CD4-positive, alpha-beta T cell (primary cell): Measurements from ENCODE around the gene ZFPM1. TPM values are rescaled to one million over a fixed set of nuclear protein-coding genes. Genes with fewer than 3 reads are reported as not detected.

Experiments
- ATAC-seq: fragments of 200-7000 bp; cut with Tn5 transposase; one replicate; pipeline ENCODE4 v1.10.0; 2022; ENCODE audit warnings: mild to moderate bottlenecking; ENCODE audit not compliant: poor library complexity
- CTCF ChIA-PET: fragments of 350-600 bp; sonication (Branson Sonifier 250); formaldehyde crosslinking; loops from one replicate; lab custom pipeline; 2021; ENCODE audit warnings: antibody characterized with exemption, inconsistent platforms; lab: Charles Lee
- POLR2A ChIA-PET: fragments of 350-600 bp; sonication (Branson Sonifier 250); formaldehyde crosslinking; loops from one replicate; lab custom pipeline; 2021; ENCODE audit warnings: antibody characterized with exemption, inconsistent platforms; lab: Charles Lee
- DNase-seq, 14 experiments: peaks; one replicate each; pipeline ENCODE4 v3.0.0-alpha.2; 2013 to 2020; ENCODE audit warnings: mixed read lengths in 2 of 14
- H3K27ac ChIP-seq, 2 donors: one replicate each; pipeline versions ENCODE4 v1.5.1 to v1.7.0; 2013; ENCODE audit warnings: low read length in 2 of 2, low read depth in 1 of 2, mild to moderate bottlenecking in 1 of 2
- H3K27me3 ChIP-seq, 2 experiments: 1 replicate in 1 of 2; 2 replicates in 1 of 2; pipeline versions ENCODE4 v1.6.1 to v1.7.0; 2013; ENCODE audit warnings: low read length in 2 of 2, control low read depth in 1 of 2, mild to moderate bottlenecking in 1 of 2, moderate library complexity in 1 of 2; ENCODE audit not compliant: insufficient read depth in 2 of 2, control insufficient read depth in 1 of 2
- H3K36me3 ChIP-seq: one replicate; pipeline ENCODE4 v1.6.1; 2013; ENCODE audit warnings: low read length, control low read depth; ENCODE audit not compliant: insufficient read depth
- H3K4me1 ChIP-seq: one replicate; pipeline ENCODE4 v1.6.1; 2013; ENCODE audit warnings: low read length, control low read depth; ENCODE audit not compliant: insufficient read depth
- H3K4me3 ChIP-seq: one replicate; pipeline ENCODE4 v1.5.1; 2013; ENCODE audit warnings: mild to moderate bottlenecking, low read length, moderate library complexity
- H3K9me3 ChIP-seq, 2 experiments: 1 replicate in 1 of 2; 2 replicates in 1 of 2; pipeline versions ENCODE4 v1.6.1 to v1.7.0; 2013; ENCODE audit warnings: low read length in 2 of 2, mild to moderate bottlenecking in 2 of 2, control low read depth in 1 of 2, moderate library complexity in 1 of 2; ENCODE audit not compliant: control insufficient read depth in 1 of 2, insufficient read depth in 1 of 2
- H3K27ac Mint-ChIP-seq: one replicate; pipeline ENCODE4 v1.8.0; 2020; ENCODE audit warnings: mixed read lengths
- H3K27me3 Mint-ChIP-seq: one replicate; pipeline ENCODE4 v1.8.0; 2021; ENCODE audit warnings: mixed read lengths
- H3K36me3 Mint-ChIP-seq: one replicate; pipeline ENCODE4 v1.8.0; 2021; ENCODE audit warnings: low read depth, mixed read lengths
- H3K4me1 Mint-ChIP-seq: one replicate; pipeline ENCODE4 v1.8.0; 2021; ENCODE audit warnings: low read depth, mixed read lengths
- H3K4me3 Mint-ChIP-seq: one replicate; pipeline ENCODE4 v1.8.0; 2020; ENCODE audit warnings: mild to moderate bottlenecking, mixed read lengths
- H3K9me3 Mint-ChIP-seq: one replicate; pipeline ENCODE4 v1.8.0; 2020; ENCODE audit warnings: mixed read lengths
- CTCF ChIP-seq: fragments of 200-600 bp; IDR thresholded peaks from one replicate; pipeline ENCODE4 v1.8.0; 2022; ENCODE audit warnings: antibody characterized with exemption, mild to moderate bottlenecking
- intact Hi-C, 2 experiments: fragments of 100-400 bp; cut with DNase I in 1 of 2; cut with micrococcal nuclease in 1 of 2; formaldehyde crosslinking; loops; one replicate each; pipeline versions ENCODE4 v1.15.1 to v1.9.0; 2023 to 2025; cut with DNase I, micrococcal nuclease
- total RNA-seq, 174 experiments: library from RNA in 2 of 174; stranded (reverse) in 2 of 174; gene quantifications; one replicate each; pipeline ENCODE4 v1.2.3 and lab custom pipeline; 2021 to 2026

ZFPM1 gene
- total RNA-seq, 2 experiments from 2014 or later: 22.8 to 24.2 TPM

GRCh38 chr16:88462396-88462795, 9.3 kb downstream of the ZFPM1 start:
- Mint-ChIP-seq H3K9me3 (no peaks in the 10 kb centered on the region), H3K27ac (peak overlapping the region; percentile 17), H3K4me3 (no peak overlapping the region), H3K36me3 (no peaks in the 10 kb centered on the region), H3K27me3 (no peaks in the 10 kb centered on the region), H3K4me1 (peaks cover 47% of the 10 kb centered on the region)
- CTCF ChIA-PET: no interaction called here
- Histone ChIP-seq H3K36me3 (no peaks in the 10 kb centered on the region), H3K27ac (no peak overlapping the region), H3K4me1 (peaks cover 86% of the 10 kb centered on the region), H3K27me3 (no peaks in the 10 kb centered on the region), H3K9me3 (no peaks in the 10 kb centered on the region), H3K4me3 (no peak overlapping the region)
- no peak for TF ChIP-seq CTCF
- POLR2A ChIA-PET: no interaction called here
- ATAC-seq (no peak), DNase-seq (no peak)
- intact Hi-C loops: no loop called here

GRCh38 chr16:88463411-88463810, 10.3 kb downstream of the ZFPM1 start:
- intact Hi-C loops: no loop called here
- Histone ChIP-seq H3K4me1 (peaks cover 85% of the 10 kb centered on the region), H3K27ac (no peak overlapping the region), H3K36me3 (no peaks in the 10 kb centered on the region), H3K27me3 (no peaks in the 10 kb centered on the region), H3K9me3 (no peaks in the 10 kb centered on the region), H3K4me3 (no peak overlapping the region)
- ChIA-PET POLR2A (no interaction called here), CTCF (no interaction called here)
- Mint-ChIP-seq H3K4me1 (peaks cover 45% of the 10 kb centered on the region), H3K9me3 (no peaks in the 10 kb centered on the region), H3K27me3 (no peaks in the 10 kb centered on the region), H3K36me3 (no peaks in the 10 kb centered on the region), H3K27ac (peak overlapping the region; percentile 64), H3K4me3 (peak overlapping the region; percentile 30)
- ATAC-seq (no peak), DNase-seq (no peak)
- no peak for TF ChIP-seq CTCF

- Histone ChIP-seq H3K9me3 (no peaks in the 10 kb centered on the region), H3K36me3 (no peaks in the 10 kb centered on the region), H3K4me3 (no peak overlapping the region), H3K4me1 (peaks cover 87% of the 10 kb centered on the region), H3K27ac (no peak overlapping the region), H3K27me3 (no peaks in the 10 kb centered on the region)
- ChIA-PET CTCF (no interaction called here), POLR2A (interaction anchor here (2.5 kb wide), 1 partner anchor 10 kb away, joined by 16 read pairs; no protein-coding TSS in a partner anchor)
- peak in 2 of 14 experiments; percentile 18 to 23 for DNase-seq
- Mint-ChIP-seq H3K36me3 (no peaks in the 10 kb centered on the region), H3K27me3 (no peaks in the 10 kb centered on the region), H3K27ac (peak overlapping the region; percentile 91), H3K9me3 (no peaks in the 10 kb centered on the region), H3K4me3 (peak overlapping the region; percentile 54), H3K4me1 (peaks cover 47% of the 10 kb centered on the region)
- intact Hi-C loops: no loop called here
- TF ChIP-seq CTCF: no peak
- no peak for ATAC-seq
Observed at GRCh38 chr16:88464447-88465318, 11.6 kb downstream of the ZFPM1 start.
